ENCODE data around the gene PERCC1.

GRCh38 chr16:1477033-1477432 lies 46.2 kb downstream of the PERCC1 start:
- TF ChIP-seq CTCF (IDR thresholded peaks at IDR 0.05), result no peak
- TF ChIP-seq POLR2A (IDR thresholded peaks at IDR 0.05), result no peak

All from vagina (tissue), 2 donors.